HL-60 (cell line): ENCODE data around the gene SHC1.

ENCODE experiments used
- DNase-seq, 2 experiments: peaks; one replicate each; pipeline ENCODE4 v3.0.0-alpha.2; 2010 to 2020; ENCODE audit warnings: low read depth in 1 of 2, low spot score in 1 of 2
- H3K27ac ChIP-seq: fragments of 250-450 bp; sonication (Bioruptor Pico); replicated peaks from 2 replicates; pipeline ENCODE4 v1.5.1; 2020; ENCODE audit warnings: mild to moderate bottlenecking, moderate library complexity
- H3K27me3 ChIP-seq: fragments of 250-450 bp; sonication (Bioruptor Pico); 2 replicates; pipeline ENCODE4 v1.5.1; 2021; ENCODE audit warnings: mild to moderate bottlenecking, moderate library complexity; ENCODE audit not compliant: insufficient read depth, poor library complexity, severe bottlenecking
- H3K4me3 ChIP-seq: replicated peaks from 2 replicates; pipeline ENCODE4 v1.5.1; 2011; ENCODE audit warnings: mild to moderate bottlenecking, control low read depth, low read length; ENCODE audit not compliant: insufficient read depth
- CTCF ChIP-seq: IDR thresholded peaks from one replicate; pipeline ENCODE4 v1.5.1; 2011; ENCODE audit warnings: low read length, control low read depth, inconsistent platforms; ENCODE audit not compliant: insufficient read depth
- GABPA ChIP-seq: IDR thresholded peaks from 2 replicates; pipeline ENCODE4 v1.6.1; 2012; ENCODE audit warnings: low read depth
- POLR2AphosphoS5 ChIP-seq: IDR thresholded peaks from 2 replicates; pipeline ENCODE4 v1.6.1; 2012; ENCODE audit warnings: low read depth
- REST ChIP-seq: IDR thresholded peaks from 2 replicates; pipeline ENCODE4 v1.6.1; 2012; ENCODE audit warnings: low read depth; ENCODE audit not compliant: insufficient replicate concordance
- SPI1 ChIP-seq: IDR thresholded peaks from 2 replicates; pipeline ENCODE4 v1.6.1; 2012; ENCODE audit warnings: low read depth, mild to moderate bottlenecking, borderline replicate concordance

Gene SHC1

GRCh38 chr1:155001675-155002463 is 31.3 kb upstream of the SHC1 start:
- TF ChIP-seq POLR2AphosphoS5 (no peak; the same call in 1 of the 2 replicates), REST (no peak), GABPA (no peak), SPI1 (no peak), CTCF (no peak)
- H3K27me3 ChIP-seq, result no peaks in the 10 kb centered on the region
- peak overlapping the region; percentile 88 for H3K27ac ChIP-seq

GRCh38 chr1:155001425-155001674 is 30.8 kb upstream of the SHC1 start:
- H3K27me3 ChIP-seq, result no peaks in the 10 kb centered on the region
- TF ChIP-seq CTCF (no peak), REST (no peak), POLR2AphosphoS5 (no peak), GABPA (no peak), SPI1 (no peak)
- H3K27ac ChIP-seq, result peak overlapping the region; percentile 88
- no peak for DNase-seq
- H3K4me3 ChIP-seq, result peak overlapping the region; percentile 72

More at GRCh38 chr1:155001675-155002463, 31.3 kb upstream of the SHC1 start:
- peak; percentile 100 for DNase-seq
- H3K4me3 ChIP-seq, result peak overlapping the region; percentile 72

- peak; percentile 31 for TF ChIP-seq REST
- TF ChIP-seq POLR2AphosphoS5, result no peak; the same call in 1 of the 2 replicates
- no peak for TF ChIP-seq GABPA
- TF ChIP-seq CTCF, result no peak
- DNase-seq, result peak; percentile 92
- Histone ChIP-seq H3K27ac (peak overlapping the region; percentile 88), H3K27me3 (no peaks in the 10 kb centered on the region), H3K4me3 (peak overlapping the region; percentile 72)
Measured at GRCh38 chr1:155000726-155001424, 30.3 kb upstream of the SHC1 start.
